ENCODE data around the gene CD44. TPM values are rescaled to one million over a fixed set of nuclear protein-coding genes. Genes with fewer than 3 reads are reported as not detected.

CD44 gene
- polyA plus RNA-seq, 1 donor, result 10.1 TPM

DNA sequence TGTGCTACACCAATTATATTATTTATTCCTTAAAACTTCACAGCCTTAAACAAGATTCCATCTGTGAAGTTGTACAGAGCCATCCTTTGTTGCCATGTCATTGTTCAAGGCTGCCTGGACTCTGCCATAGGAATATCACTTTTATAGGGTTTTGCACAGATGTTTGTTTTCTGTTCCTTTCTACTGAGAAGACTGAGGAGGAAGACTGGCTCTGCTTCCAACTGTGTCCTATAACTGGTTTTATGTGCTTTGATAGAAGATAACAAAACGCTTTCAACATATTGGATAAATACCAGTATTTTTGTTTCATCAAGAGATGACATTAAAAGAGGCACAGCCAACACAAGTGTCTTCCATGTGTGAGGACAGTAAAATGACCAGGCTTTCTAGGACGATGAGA lies 120.6 kb downstream of the CD44 start:
- no peak for DNase-seq

DNA sequence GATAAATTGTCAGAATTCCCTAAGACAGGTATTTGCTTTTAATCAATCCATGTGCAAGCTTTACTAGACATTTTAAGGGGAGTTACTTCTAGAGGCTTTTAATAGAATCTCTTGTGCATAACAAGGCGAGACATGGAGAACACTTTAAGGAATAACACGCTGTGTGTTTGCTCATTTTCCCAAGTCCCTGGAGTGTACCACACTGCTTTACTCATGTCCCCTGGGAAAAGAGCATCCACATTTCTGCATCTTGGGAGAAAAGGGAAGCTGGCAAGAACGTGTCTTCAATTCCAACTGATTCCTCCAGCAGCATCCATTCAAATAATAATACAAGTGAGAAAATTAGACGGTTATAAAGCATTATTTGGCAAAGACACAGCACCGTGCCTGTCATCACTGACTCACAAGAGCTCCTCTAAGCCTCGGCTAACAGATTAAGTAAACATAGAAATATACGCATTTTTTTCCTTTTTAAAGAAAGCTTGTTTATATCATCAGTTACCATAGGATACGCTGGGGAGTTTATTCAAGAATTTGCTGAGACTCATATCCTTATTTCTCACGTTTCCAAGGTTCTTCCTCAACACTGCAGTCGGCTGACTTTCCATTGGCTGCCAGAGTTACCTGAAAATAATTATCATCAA lies 121.5 kb downstream of the CD44 start:
- no peak for DNase-seq

- no peak for DNase-seq
These were observed 122.2 kb downstream of the CD44 start for GRCh38 chr11:35261197-35261596.

DNA sequence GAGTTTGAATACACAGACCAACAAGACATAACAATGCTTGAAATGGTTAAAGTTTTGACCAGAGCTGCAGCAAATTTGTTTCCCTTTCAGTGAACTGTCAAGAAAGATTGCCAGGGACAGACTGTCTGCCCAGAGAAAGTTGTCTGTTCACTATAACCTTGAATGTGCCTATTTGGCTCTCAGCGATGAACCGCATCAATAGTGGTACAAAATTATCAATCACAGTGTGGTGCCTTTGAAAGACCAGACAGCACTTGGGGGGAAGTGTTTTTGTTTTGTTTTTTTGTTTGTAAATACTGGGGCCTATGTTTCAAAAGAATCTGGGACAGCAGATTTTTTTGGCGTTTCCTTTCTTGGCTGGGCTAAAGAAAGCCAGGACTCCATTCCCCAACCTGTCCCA lies 123.1 kb downstream of the CD44 start:
- DNase-seq, result no peak

- DNase-seq, result no peak
These were observed 123.8 kb downstream of the CD44 start for GRCh38 chr11:35262735-35263134.

DNA sequence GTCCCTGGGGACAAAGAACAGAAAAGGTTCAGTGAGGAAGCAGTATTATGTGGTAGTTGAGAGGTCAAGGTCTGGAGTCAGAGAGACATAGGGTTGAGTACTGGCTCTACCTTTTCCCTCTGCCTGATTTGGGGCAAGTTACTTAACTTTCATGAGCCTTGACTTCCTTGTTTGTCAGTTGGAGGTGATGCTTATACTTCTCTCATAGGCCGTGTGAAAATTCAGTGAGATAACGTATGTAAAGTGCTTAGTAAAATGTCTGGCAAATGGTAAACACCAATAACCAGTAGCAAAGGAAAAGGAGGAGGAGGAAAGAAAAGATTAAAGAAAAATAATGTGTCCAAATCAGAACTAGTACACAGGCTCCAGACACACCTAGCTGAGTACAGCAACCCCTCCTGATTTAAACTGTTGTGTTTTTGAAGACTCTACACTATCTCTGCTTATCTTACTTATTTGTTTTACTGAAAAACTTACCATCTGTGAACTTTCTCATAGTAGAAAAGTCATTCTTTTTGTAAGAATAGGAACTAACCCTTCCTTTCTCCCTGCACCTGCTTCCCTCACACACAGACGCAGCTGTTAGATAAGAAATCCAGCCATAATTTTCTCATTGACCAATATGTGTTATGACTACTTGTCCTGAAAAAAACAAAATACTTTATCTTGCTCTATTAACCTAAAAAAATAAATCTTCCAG lies 126.9 kb downstream of the CD44 start:
- DNase-seq, result no peak

DNA sequence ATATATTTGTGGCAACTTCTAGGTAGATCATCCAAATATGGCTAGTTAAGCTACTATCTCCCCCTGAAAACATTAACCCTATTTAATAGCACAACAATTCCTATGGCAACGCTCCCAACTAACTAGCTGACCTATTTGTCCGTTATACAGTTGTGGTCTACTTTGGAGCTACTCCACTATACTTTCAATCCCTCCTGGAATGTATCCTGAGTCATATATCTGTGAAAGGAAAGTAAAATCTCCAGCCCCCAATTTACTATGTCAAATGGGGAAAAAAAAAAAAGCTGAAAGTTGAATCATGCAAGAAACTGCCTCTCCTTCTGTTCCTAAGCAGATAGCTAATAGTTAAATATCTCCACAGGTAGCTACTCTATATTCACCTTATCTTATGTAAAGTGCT lies 128.5 kb downstream of the CD44 start:
- no peak for DNase-seq

GRCh38 chr11:35270342-35270741 lies 131.4 kb downstream of the CD44 start:
- DNase-seq, result no peak

GRCh38 chr11:35271031-35271430 lies 132.1 kb downstream of the CD44 start:
- no peak for DNase-seq

- no peak for DNase-seq
These were observed 133.5 kb downstream of the CD44 start for GRCh38 chr11:35272391-35272902.

GRCh38 chr11:35274909-35275785 lies 136.2 kb downstream of the CD44 start:
- DNase-seq, result no peak

DNA sequence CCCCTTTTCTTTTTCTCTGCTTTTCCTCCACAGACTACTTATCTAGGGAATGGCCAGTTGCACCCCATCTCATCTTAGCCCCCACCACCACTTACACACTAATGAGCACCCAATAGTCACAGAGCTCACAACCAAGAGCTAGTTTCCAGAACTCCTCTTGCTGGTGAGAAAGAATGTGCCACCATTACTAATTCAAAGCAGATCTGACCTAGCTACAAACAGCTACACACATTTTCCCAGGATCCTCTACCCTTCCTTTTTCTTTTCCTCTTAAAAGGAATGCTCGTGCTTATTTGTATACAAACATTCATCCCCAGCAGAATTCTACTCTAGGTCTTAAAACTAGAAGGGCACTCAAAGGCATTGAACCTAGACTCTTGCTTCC lies 136.8 kb downstream of the CD44 start:
- no peak for DNase-seq

GRCh38 chr11:35276396-35277145 lies 137.6 kb downstream of the CD44 start:
- DNase-seq, result no peak

- DNase-seq, result no peak
These were observed 138.9 kb downstream of the CD44 start for GRCh38 chr11:35277827-35278226.

GRCh38 chr11:35280727-35281126 lies 141.8 kb downstream of the CD44 start:
- DNase-seq, result no peak

- no peak for DNase-seq
These were observed 142.3 kb downstream of the CD44 start for GRCh38 chr11:35281169-35281688.

Other genes with a start within 250 kb of the CD44 start
- gene APIP, start 222.8 kb upstream of the CD44 start, polyA plus RNA-seq (ENCODE audit: insufficient read length), result 41.0 TPM
- gene PDHX, start 222.6 kb upstream of the CD44 start, polyA plus RNA-seq (ENCODE audit: insufficient read length), result 38.6 TPM